Omental fat pad (tissue), 4 donors: Measurements from ENCODE around the gene TAF13. TPM values are rescaled to one million over a fixed set of nuclear protein-coding genes. Genes with fewer than 3 reads are reported as not detected.

ENCODE experiments used
- ATAC-seq: fragments of 150-250 bp; one replicate; pipeline ENCODE4 v1.9.1; 2016; ENCODE audit warnings: mild to moderate bottlenecking, moderate library complexity; ENCODE audit not compliant: low FRiP score
- DNase-seq: peaks from one replicate; pipeline ENCODE4 v3.0.0-alpha.2; 2019; ENCODE audit warnings: low spot score
- CTCF ChIP-seq, 3 donors: fragments of 450-650 bp; IDR thresholded peaks; one replicate each; pipeline ENCODE4 v1.5.1; 2016 to 2017; ENCODE audit warnings: antibody characterized with exemption in 3 of 3, mild to moderate bottlenecking in 3 of 3, moderate library complexity in 2 of 3
- total RNA-seq, 4 donors: library from RNA; depleted of rRNA; stranded (reverse); fragments of >200 nt; gene quantifications; one replicate each; pipeline ENCODE4 v1.1.0, GENCODE V29; 2016

TAF13 gene
- total RNA-seq = 10 to 100 TPM; 24.3 to 65.3 (median 31.5) TPM

DNA sequence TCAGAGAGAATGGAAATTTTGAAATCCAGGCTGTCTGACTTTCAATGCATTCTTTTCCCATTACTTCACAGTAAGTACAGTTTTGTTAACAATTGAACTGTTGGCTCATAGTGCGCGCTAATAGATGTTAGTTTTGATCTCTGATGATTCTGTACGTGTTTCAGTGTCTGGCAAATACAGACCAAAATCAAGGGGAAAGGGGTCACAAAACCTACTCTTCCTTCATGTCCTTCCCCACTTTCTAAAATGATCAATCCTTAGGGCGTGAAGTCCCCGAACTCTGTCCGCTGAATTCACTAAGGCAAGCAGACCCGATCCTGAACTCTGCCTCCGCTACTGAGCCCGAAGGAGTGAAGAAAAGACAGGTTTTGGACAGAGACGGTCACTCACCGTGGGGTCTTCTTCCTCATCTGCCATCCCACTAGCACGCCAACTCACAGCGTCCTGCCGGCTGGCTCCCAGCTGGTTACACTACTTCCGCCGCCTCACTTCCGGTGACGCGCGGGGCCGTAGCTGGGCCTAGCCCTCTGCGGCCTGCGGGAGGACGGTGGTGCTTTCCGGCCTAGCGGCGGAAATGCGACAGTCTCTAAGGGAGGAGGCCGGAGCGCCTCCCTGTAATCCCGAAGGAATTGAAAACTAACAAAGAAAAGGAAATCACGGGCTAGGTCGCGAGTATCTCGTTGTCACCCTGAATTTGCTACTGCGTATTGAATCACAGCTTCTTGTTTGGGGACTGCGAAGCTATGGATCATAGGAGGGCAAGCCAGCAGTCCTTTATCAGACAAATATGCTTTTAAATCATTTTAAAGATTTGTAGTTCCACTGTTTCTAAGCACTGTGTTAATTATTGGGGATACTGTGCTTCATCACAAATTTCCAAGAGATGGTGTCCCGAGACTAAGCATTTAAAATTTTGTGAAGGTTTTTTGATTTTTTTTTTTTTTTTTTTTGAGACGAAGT lies at the start of gene TAF13:
TSS of gene TAF13 (minus strand) at position 473 of the 960 bp plus-strand sequence. CDS start at position 417, 56 bp downstream.
- DNase-seq (peak; percentile 86), ATAC-seq (peak; percentile 100)
- TF ChIP-seq CTCF (IDR thresholded peaks at IDR 0.05) = no peak

DNA sequence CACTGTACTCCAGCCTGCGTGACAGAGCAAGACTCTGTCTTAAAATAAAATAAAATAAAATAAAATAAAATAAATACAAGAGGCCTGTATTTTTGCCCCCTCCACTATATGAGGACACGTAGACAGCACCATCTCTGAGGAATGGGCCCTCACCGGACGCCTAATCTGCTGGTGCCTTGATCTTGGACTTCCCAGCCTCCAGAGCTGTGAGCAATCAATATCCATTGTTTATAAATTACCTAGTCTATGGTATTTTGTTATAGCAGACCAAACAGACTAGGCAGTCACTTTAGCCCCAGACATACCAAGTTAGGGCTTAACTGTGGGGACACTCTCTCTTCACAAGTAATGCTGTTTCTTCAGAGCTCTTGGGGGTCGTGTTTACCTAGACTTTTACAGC lies 44.6 kb upstream of the TAF13 start:
- no peak for ATAC-seq
- no peak for DNase-seq
- TF ChIP-seq CTCF (IDR thresholded peaks at IDR 0.05) = no peak

DNA sequence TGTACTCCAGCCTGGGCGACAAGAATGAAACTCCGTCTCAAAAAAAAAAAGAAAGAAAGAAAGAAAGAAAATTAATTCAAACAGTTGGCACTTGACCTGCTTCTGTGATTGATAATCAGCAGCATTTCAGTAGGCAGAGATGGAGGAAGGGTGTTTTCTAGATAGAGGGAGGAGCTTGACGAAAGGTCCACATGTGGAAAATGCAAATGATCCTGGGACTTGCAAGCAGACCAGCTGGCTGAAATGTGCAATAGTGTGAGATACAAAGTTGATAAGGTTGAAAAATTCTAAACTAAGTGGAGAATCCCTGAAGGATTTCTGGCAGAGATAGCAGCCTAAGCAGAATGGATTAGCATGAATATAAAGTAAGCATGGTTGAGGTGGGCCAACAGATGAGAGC lies 42.3 kb upstream of the TAF13 start:
- no peak for DNase-seq
- ATAC-seq = no peak
- TF ChIP-seq CTCF (IDR thresholded peaks at IDR 0.05) = no peak

DNA sequence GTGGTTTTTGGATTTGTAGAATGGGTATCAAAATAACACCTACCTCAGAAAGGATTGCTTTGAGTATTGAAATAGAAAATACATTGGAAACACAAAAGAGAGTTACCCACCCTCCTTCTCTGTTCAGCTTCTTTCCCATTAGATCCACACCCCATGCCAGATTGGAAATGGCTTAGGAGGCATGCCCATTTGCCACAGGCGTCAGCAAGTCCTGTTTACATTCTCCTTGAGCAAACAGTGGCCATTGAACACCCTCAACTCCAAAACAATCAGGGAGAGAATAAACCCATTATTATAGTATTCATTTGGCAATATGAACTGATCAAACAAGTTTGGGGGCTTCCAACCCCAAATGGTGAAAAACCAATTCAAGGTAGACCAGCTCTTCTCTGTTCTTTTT lies 40.5 kb upstream of the TAF13 start:
- no peak for TF ChIP-seq CTCF (IDR thresholded peaks at IDR 0.05)
- ATAC-seq = no peak
- DNase-seq = no peak

DNA sequence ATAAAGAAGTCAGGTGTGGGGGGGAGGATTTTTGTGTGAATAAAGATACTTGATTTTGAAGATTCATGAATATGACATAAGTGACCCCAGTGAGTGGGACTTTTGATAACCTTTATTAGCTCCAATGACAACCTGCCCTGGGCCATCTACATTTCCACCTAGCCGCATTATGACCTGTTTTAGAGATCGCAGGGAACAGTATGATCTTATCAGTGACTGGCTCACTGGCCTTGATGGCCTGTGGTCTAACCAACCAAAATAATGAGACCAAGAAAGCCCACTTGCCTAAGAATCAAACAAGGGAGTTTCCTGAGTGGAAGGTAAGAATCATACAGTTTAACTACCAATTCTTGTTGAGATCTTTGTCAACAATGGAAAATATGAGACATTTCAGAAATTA lies 39.9 kb upstream of the TAF13 start:
- ATAC-seq = no peak
- no peak for DNase-seq
- TF ChIP-seq CTCF (IDR thresholded peaks at IDR 0.05) = no peak

GRCh38 chr1:109114342-109114674 lies 38.5 kb upstream of the TAF13 start:
- DNase-seq (no peak), ATAC-seq (no peak)
- no peak for TF ChIP-seq CTCF (IDR thresholded peaks at IDR 0.05)
